Smooth muscle cell (in vitro differentiated cells): ENCODE results near the gene KSR1. TPM values are rescaled to one million over a fixed set of nuclear protein-coding genes. Genes with fewer than 3 reads are reported as not detected.
"Not testable (repeated sequence)": the region's sequence is repeated elsewhere in the genome, so short reads cannot be mapped to it uniquely, and the experiment has no call there.

Experiments
- DNase-seq: peaks from one replicate; lab custom pipeline; 2025; ENCODE audit not compliant: unreplicated experiment; lab: John Stamatoyannopoulos, UW
- H2AFZ ChIP-seq: fragments of 200-600 bp; sonication (generic); 2 replicates; pipeline ENCODE4 v1.6.0; 2016; ENCODE audit warnings: antibody characterized with exemption, low read depth, mild to moderate bottlenecking
- H3F3A ChIP-seq: fragments of 200-600 bp; sonication (generic); 2 replicates; pipeline ENCODE4 v1.6.0; 2017; ENCODE audit warnings: antibody characterized with exemption, low read depth
- H3K27ac ChIP-seq: fragments of 200-600 bp; sonication (generic); 2 replicates; pipeline ENCODE4 v1.5.1; 2016; ENCODE audit warnings: low read depth, mild to moderate bottlenecking
- H3K27me3 ChIP-seq: fragments of 200-600 bp; sonication (generic); 2 replicates; pipeline ENCODE4 v1.6.1; 2016; ENCODE audit warnings: low read depth, mild to moderate bottlenecking
- H3K36me3 ChIP-seq: fragments of 200-600 bp; sonication (generic); 2 replicates; pipeline ENCODE4 v1.5.1; 2016; ENCODE audit warnings: low read depth
- H3K4me1 ChIP-seq: fragments of 200-600 bp; sonication (generic); 2 replicates; pipeline ENCODE4 v1.5.1; 2016; ENCODE audit warnings: low read depth
- H3K4me2 ChIP-seq: fragments of 200-600 bp; sonication (generic); 2 replicates; pipeline ENCODE4 v1.6.0; 2016; ENCODE audit warnings: mild to moderate bottlenecking
- H3K4me3 ChIP-seq: fragments of 200-600 bp; sonication (generic); 2 replicates; pipeline ENCODE4 v1.5.1; 2016; ENCODE audit warnings: mild to moderate bottlenecking
- H3K79me2 ChIP-seq: fragments of 200-600 bp; sonication (generic); 2 replicates; pipeline ENCODE4 v1.6.0; 2016; ENCODE audit warnings: low read depth, mild to moderate bottlenecking
- H3K9ac ChIP-seq: fragments of 200-600 bp; sonication (generic); 2 replicates; pipeline ENCODE4 v1.6.0; 2016; ENCODE audit warnings: low read depth
- H3K9me3 ChIP-seq: fragments of 200-600 bp; sonication (generic); replicated peaks from 2 replicates; pipeline ENCODE4 v1.5.1; 2016; ENCODE audit warnings: low read depth
- H4K20me1 ChIP-seq: fragments of 200-600 bp; sonication (generic); 2 replicates; pipeline ENCODE4 v1.6.0; 2016; ENCODE audit warnings: low read depth
- CTCF ChIP-seq: fragments of 200-600 bp; sonication (generic); IDR thresholded peaks from 2 replicates; pipeline ENCODE4 v1.5.1; 2017; ENCODE audit warnings: borderline replicate concordance, mild to moderate bottlenecking, antibody characterized with exemption; ENCODE audit not compliant: insufficient read depth, poor library complexity, severe bottlenecking
- WGBS: methylation state at CpG from one replicate; pipeline ENCODE4 v1.1.7; 2016; ENCODE audit warnings: low lambda C conversion rate; 5-methylcytosine and 5-hydroxymethylcytosine counted together
- polyA plus RNA-seq: library from polyadenylated mRNA; unstranded; fragments of >200 nt; fragmentation: Nextera tagmentation; extraction: Ambion mirVana; gene quantifications from 2 replicates; pipeline ENCODE4 v1.2.1, GENCODE V29; 2016
- total RNA-seq: library from RNA; depleted of rRNA; stranded (reverse); fragments of >200 nt; gene quantifications from 2 replicates; pipeline ENCODE4 v1.2.3, GENCODE V29; 2014

KSR1 gene
- total and polyA plus RNA-seq, 2 experiments from 2014 or later, result 40.4 to 65.1 TPM

DNA sequence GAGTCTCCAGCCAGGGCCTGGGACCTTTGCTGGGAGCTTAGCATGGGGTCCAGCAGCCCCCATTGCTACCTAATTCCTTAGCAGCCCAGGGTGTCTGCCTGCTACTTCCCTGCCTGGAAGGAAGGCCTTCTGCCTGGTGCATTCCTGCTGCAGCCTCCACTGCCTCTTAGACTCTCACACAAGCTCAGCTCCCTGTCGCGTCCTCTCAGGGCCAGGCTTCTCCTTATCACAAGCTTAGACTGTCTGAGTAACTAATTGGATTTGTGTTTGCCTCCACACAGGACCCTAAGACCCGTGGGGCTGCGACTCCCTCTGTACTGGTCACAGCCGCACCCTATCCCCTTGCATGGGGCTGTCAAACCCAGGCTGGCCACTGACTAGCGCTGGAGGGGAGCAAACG, 181.6 kb downstream of the KSR1 start:
- H2AFZ ChIP-seq, H4K20me1 ChIP-seq, H3K4me2 ChIP-seq, DNase-seq, H3K36me3 ChIP-seq, H3K79me2 ChIP-seq, H3K4me3 ChIP-seq, H3F3A ChIP-seq, H3K4me1 ChIP-seq, H3K27ac ChIP-seq, H3K9ac ChIP-seq, H3K9me3 ChIP-seq, H3K27me3 ChIP-seq: not testable (repeated sequence)
- 91% methylated on average over 7 of the region's 7 CpGs for WGBS

GRCh38 chr17:27638415-27638914, 182.2 kb downstream of the KSR1 start:
- H3K27ac ChIP-seq, H3K27me3 ChIP-seq, H3K4me1 ChIP-seq, H3K9me3 ChIP-seq, H3K4me2 ChIP-seq, H2AFZ ChIP-seq, DNase-seq, H3F3A ChIP-seq, H3K36me3 ChIP-seq, H3K4me3 ChIP-seq, H3K79me2 ChIP-seq, H4K20me1 ChIP-seq, H3K9ac ChIP-seq: not testable (repeated sequence)
- 87% methylated on average over 2 of the region's 5 CpGs for WGBS

DNA sequence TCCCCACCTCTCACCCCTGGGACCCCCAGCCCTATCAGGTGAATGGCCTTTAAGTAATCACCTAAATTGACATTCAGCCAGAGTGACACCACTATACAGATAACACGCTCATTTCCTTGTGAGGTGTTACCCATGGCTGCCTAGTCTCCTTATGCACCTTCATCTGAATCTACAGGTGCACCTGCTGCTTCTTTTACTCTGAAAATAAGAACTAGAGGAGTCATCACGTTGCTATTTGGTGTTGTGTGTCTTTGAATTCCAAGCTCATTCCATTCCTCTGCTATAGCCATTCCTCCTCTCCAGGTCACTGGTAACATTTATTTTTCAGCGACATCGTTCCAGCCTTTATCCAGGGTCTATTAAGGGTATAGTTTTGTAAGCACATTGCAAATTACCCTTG, 184.5 kb downstream of the KSR1 start:
- Histone ChIP-seq H3K27me3 (no peaks in the 10 kb centered on the region), H2AFZ (no peak overlapping the region), H3F3A (no peaks in the 10 kb centered on the region), H3K9me3 (no peaks in the 10 kb centered on the region), H3K27ac (no peak overlapping the region), H3K4me2 (no peak overlapping the region), H4K20me1 (no peaks in the 10 kb centered on the region), H3K79me2 (no peaks in the 10 kb centered on the region), H3K4me1 (no peaks in the 10 kb centered on the region), H3K9ac (no peak overlapping the region), H3K36me3 (no peaks in the 10 kb centered on the region), H3K4me3 (no peak overlapping the region)
- no peak for DNase-seq
- 90% methylated on average over 4 of the region's 4 CpGs for WGBS
- TF ChIP-seq CTCF, result no peak

- 91% methylated on average over 9 of the region's 9 CpGs for WGBS
- Histone ChIP-seq H3K36me3 (no peaks in the 10 kb centered on the region), H3K9me3 (no peaks in the 10 kb centered on the region), H3K9ac (no peak overlapping the region), H3K79me2 (no peaks in the 10 kb centered on the region), H3K4me3 (no peak overlapping the region), H3K4me1 (no peaks in the 10 kb centered on the region), H4K20me1 (no peaks in the 10 kb centered on the region), H2AFZ (no peak overlapping the region), H3K27ac (no peak overlapping the region), H3F3A (no peaks in the 10 kb centered on the region), H3K4me2 (no peak overlapping the region), H3K27me3 (no peaks in the 10 kb centered on the region)
- TF ChIP-seq CTCF, result no peak
- no peak for DNase-seq
Measured at GRCh38 chr17:27644586-27644985, 188.3 kb downstream of the KSR1 start.

DNA sequence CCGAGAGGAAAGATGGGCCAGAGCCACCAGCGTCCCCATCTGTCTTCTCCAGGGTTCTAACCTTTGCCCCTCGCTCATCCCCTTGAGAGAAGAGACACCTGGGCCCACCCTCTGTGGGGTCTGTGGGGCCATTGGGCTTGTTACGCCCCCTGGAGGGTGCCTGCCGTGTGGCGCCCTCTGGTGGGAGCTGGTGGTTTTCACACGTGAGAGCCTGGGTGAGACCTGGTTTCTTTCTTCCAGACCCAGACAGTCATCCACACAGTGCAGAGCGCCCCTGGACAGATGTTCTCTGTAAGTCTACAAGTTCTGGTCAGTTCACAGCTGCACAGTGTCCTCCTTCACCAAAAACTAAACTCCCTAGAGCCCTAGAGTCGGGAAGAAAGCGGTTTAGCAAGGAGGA, 189.4 kb downstream of the KSR1 start:
- not testable (repeated sequence) for H3F3A ChIP-seq, H3K4me1 ChIP-seq, H3K4me3 ChIP-seq, H3K9ac ChIP-seq, H3K36me3 ChIP-seq, H3K27me3 ChIP-seq, H3K27ac ChIP-seq, H4K20me1 ChIP-seq, H3K4me2 ChIP-seq, DNase-seq, H3K79me2 ChIP-seq, H3K9me3 ChIP-seq, H2AFZ ChIP-seq
- 84% methylated on average over 3 of the region's 10 CpGs for WGBS
- TF ChIP-seq CTCF, result peak; percentile 10
